Thyroid gland (tissue), 4 donors: ENCODE data around the gene IL6ST. TPM values are rescaled to one million over a fixed set of nuclear protein-coding genes. Genes with fewer than 3 reads are reported as not detected.
A peak's percentile ranks its signal among the peaks of the same experiment; 100 is the strongest.

Source experiments
- DNase-seq, 2 donors: peaks; one replicate each; pipeline ENCODE4 v3.0.0-alpha.2; 2019
- H3K27ac ChIP-seq, 3 donors: fragments of 200-600 bp; sonication (generic); 1 replicate in 2 of 3; 2 replicates in 1 of 3; pipeline ENCODE4 v1.5.1; 2016 to 2019; ENCODE audit warnings: mild to moderate bottlenecking in 1 of 3, moderate library complexity in 1 of 3
- H3K27me3 ChIP-seq: fragments of 200-600 bp; sonication (generic); one replicate; pipeline ENCODE4 v1.5.1; 2019
- H3K36me3 ChIP-seq, 2 donors: fragments of 200-600 bp; sonication (generic); one replicate each; pipeline ENCODE4 v1.5.1; 2016 to 2019
- H3K4me1 ChIP-seq, 2 donors: fragments of 200-600 bp; sonication (generic); one replicate each; pipeline ENCODE4 v1.5.1; 2017 to 2019
- H3K4me3 ChIP-seq, 3 donors: fragments of 200-600 bp; sonication (generic); replicated peaks in 1 of 3; 1 replicate in 2 of 3; 2 replicates in 1 of 3; pipeline ENCODE4 v1.5.1; 2016; ENCODE audit warnings: mild to moderate bottlenecking in 1 of 3
- H3K9me3 ChIP-seq: fragments of 200-600 bp; sonication (generic); one replicate; pipeline ENCODE4 v1.5.1; 2017
- CTCF ChIP-seq, 6 experiments: fragments of 200-600 bp in 3 of 6; fragments of 450-650 bp in 3 of 6; sonication (generic) in 3 of 6; IDR thresholded peaks; one replicate each; pipeline ENCODE4 v1.5.1; 2016 to 2019; ENCODE audit warnings: antibody characterized with exemption in 6 of 6, mild to moderate bottlenecking in 2 of 6, inconsistent platforms in 1 of 6, moderate library complexity in 1 of 6
- POLR2A ChIP-seq, 2 donors: fragments of 450-650 bp; IDR thresholded peaks; one replicate each; pipeline ENCODE4 v1.6.1; 2017; ENCODE audit warnings: antibody characterized with exemption in 2 of 2, mild to moderate bottlenecking in 2 of 2, moderate library complexity in 1 of 2
- WGBS, 2 donors: methylation state at CpG; one replicate each; pipeline ENCODE4 v1.1.5; 2017; 5-methylcytosine and 5-hydroxymethylcytosine counted together
- intact Hi-C: fragments of 100-400 bp; cut with DNase I; formaldehyde crosslinking; loops from one replicate; pipeline ENCODE4 v1.15.1; 2023
- total RNA-seq, 4 donors: library from RNA; depleted of rRNA; stranded (reverse); fragments of >200 nt; gene quantifications; one replicate each; pipeline ENCODE4 v1.2.3, GENCODE V29; 2016

Gene IL6ST
- total RNA-seq, 4 donors from 2014 or later, result 280 to 550 (median 359) TPM

- Histone ChIP-seq H3K27me3 (no peaks in the 10 kb centered on the region), H3K27ac (no peak overlapping the region), H3K4me1 (peaks cover 10 to 29% of the 10 kb centered on the region in 2 donors), H3K9me3 (no peaks in the 10 kb centered on the region), H3K36me3 (peaks cover 0 to 6% of the 10 kb centered on the region in 2 donors), H3K4me3 (no peak overlapping the region)
- intact Hi-C loops, result loop anchor here (10.0 kb wide), 1 partner anchor 221 kb away; no protein-coding TSS in a partner anchor
- DNase-seq, result no peak
- 89 to 92% methylated on average over 2 of the region's 2 CpGs for WGBS, 2 donors
- no peak for TF ChIP-seq CTCF (IDR thresholded peaks at IDR 0.05)
- TF ChIP-seq POLR2A (IDR thresholded peaks at IDR 0.05), result no peak
Observed at GRCh38 chr5:55983986-55984385, 10.8 kb downstream of the IL6ST start.

- H3K4me3 ChIP-seq, result no peak overlapping the region
- TF ChIP-seq CTCF (IDR thresholded peaks at IDR 0.05), result peak in 5 of 6 experiments; percentile 8 to 46 (median 17)
- no peak for TF ChIP-seq POLR2A (IDR thresholded peaks at IDR 0.05)
- peaks cover 10 to 26% of the 10 kb centered on the region in 2 donors for H3K4me1 ChIP-seq
- 67 to 73% methylated on average over 5 of the region's 5 CpGs for WGBS, 2 donors
- no peaks in the 10 kb centered on the region for H3K27me3 ChIP-seq
- H3K27ac ChIP-seq, result peak overlapping the region in 1 of 3 donors; percentile 5
- H3K9me3 ChIP-seq, result no peaks in the 10 kb centered on the region
- peak; percentile 19 to 32 for DNase-seq
- intact Hi-C loops, result loop anchor here (10.0 kb wide), 1 partner anchor 222 kb away; no protein-coding TSS in a partner anchor
- H3K36me3 ChIP-seq, result peaks cover 0 to 6% of the 10 kb centered on the region in 2 donors
Observed at GRCh38 chr5:55982957-55983381, 11.8 kb downstream of the IL6ST start.

GRCh38 chr5:55973296-55973695 is 21.5 kb downstream of the IL6ST start:
- H3K4me1 ChIP-seq, result peaks cover 0 to 3% of the 10 kb centered on the region in 2 donors
- 90 to 95% methylated on average over 4 of the region's 4 CpGs for WGBS, 2 donors
- peaks cover 7 to 14% of the 10 kb centered on the region in 2 donors for H3K36me3 ChIP-seq

GRCh38 chr5:55969956-55970355 is 24.8 kb downstream of the IL6ST start:
- Histone ChIP-seq H3K4me3 (no peak overlapping the region), H3K4me1 (peaks cover 0 to 7% of the 10 kb centered on the region in 2 donors), H3K27ac (no peak overlapping the region), H3K27me3 (no peaks in the 10 kb centered on the region), H3K36me3 (peaks cover 3 to 7% of the 10 kb centered on the region in 2 donors), H3K9me3 (no peaks in the 10 kb centered on the region)
- 47 to 63% methylated on average over 1 of the region's 1 CpG for WGBS, 2 donors
- TF ChIP-seq CTCF (IDR thresholded peaks at IDR 0.05), result no peak
- no peak for TF ChIP-seq POLR2A (IDR thresholded peaks at IDR 0.05)
- DNase-seq, result no peak
- intact Hi-C loops, result no loop called here

More at GRCh38 chr5:55973296-55973695, 21.5 kb downstream of the IL6ST start:
- intact Hi-C loops, result no loop called here
- H3K27ac ChIP-seq, result no peak overlapping the region
- H3K4me3 ChIP-seq, result no peak overlapping the region
- no peaks in the 10 kb centered on the region for H3K27me3 ChIP-seq
- DNase-seq, result no peak
- H3K9me3 ChIP-seq, result no peaks in the 10 kb centered on the region
- no peak for TF ChIP-seq CTCF (IDR thresholded peaks at IDR 0.05)
- TF ChIP-seq POLR2A (IDR thresholded peaks at IDR 0.05), result no peak

GRCh38 chr5:55966284-55966683 is 28.5 kb downstream of the IL6ST start:
- intact Hi-C loops, result no loop called here
- Histone ChIP-seq H3K9me3 (no peaks in the 10 kb centered on the region), H3K36me3 (peaks cover 4 to 7% of the 10 kb centered on the region in 2 donors), H3K4me1 (peaks cover 7% of the 10 kb centered on the region in 2 donors), H3K4me3 (no peak overlapping the region), H3K27ac (no peak overlapping the region), H3K27me3 (no peaks in the 10 kb centered on the region)
- DNase-seq, result no peak
- TF ChIP-seq POLR2A (IDR thresholded peaks at IDR 0.05) (no peak), CTCF (IDR thresholded peaks at IDR 0.05) (no peak)
